Muscle of back (tissue), 11 donors: ENCODE measurements around the gene NES. TPM values are rescaled to one million over a fixed set of nuclear protein-coding genes. Genes with fewer than 3 reads are reported as not detected.

Source experiments
- DNase-seq, 3 donors: peaks; one replicate each; pipeline versions ENCODE4 v3.0.0 to v3.0.0-alpha.2; 2013
- polyA plus RNA-seq, 10 donors: library from polyadenylated mRNA; unstranded; fragments of 120-200 nt; gene quantifications; one replicate each; pipeline ENCODE4 v1.2.1, GENCODE V29; 2013; ENCODE audit not compliant: insufficient read length in 10 of 10

The NES gene
- polyA plus RNA-seq, 10 donors = 584 to 1,081 (median 826) TPM

- DNase-seq = peak; percentile 57 to 67 (median 60)
These were observed 12.3 kb downstream of the NES start for GRCh38 chr1:156664767-156665411.

- DNase-seq = peak in 2 of 3 donors; percentile 66 to 73
These were observed 13.0 kb downstream of the NES start for GRCh38 chr1:156664046-156664766.

GRCh38 chr1:156663178-156663577, 14.0 kb downstream of the NES start:
- DNase-seq = peak; percentile 82 to 89 (median 85)

- DNase-seq = no peak
These were observed 14.5 kb downstream of the NES start for GRCh38 chr1:156662800-156663055.

GRCh38 chr1:156662005-156662799, 15.0 kb downstream of the NES start:
- DNase-seq = peak in 1 of 3 donors; percentile 43

GRCh38 chr1:156660752-156661112, 16.5 kb downstream of the NES start:
- no peak for DNase-seq

- DNase-seq = peak; percentile 96 to 98 (median 98)
These were observed 17.0 kb downstream of the NES start for GRCh38 chr1:156659988-156660751.

GRCh38 chr1:156659661-156659987, 17.6 kb downstream of the NES start:
- no peak for DNase-seq

- no peak for DNase-seq
These were observed 18.1 kb downstream of the NES start for GRCh38 chr1:156658945-156659574.

GRCh38 chr1:156658496-156658895, 18.7 kb downstream of the NES start:
- no peak for DNase-seq

GRCh38 chr1:156657741-156658319, 19.4 kb downstream of the NES start:
- peak in 1 of 3 donors; percentile 26 for DNase-seq

GRCh38 chr1:156656806-156657740, 20.1 kb downstream of the NES start:
- peak in 2 of 3 donors; percentile 80 to 86 for DNase-seq

GRCh38 chr1:156655904-156656516, 21.2 kb downstream of the NES start:
- no peak for DNase-seq

- no peak for DNase-seq
These were observed 21.9 kb downstream of the NES start for GRCh38 chr1:156655151-156655903.

GRCh38 chr1:156654700-156655099, 22.5 kb downstream of the NES start:
- no peak for DNase-seq

GRCh38 chr1:156652992-156653355, 24.2 kb downstream of the NES start:
- DNase-seq = no peak

GRCh38 chr1:156652131-156652991, 24.8 kb downstream of the NES start:
- DNase-seq = peak in 1 of 3 donors; percentile 74

- no peak for DNase-seq
These were observed 28.3 kb downstream of the NES start for GRCh38 chr1:156648951-156649350.
